Suprapubic skin (tissue), 4 donors: ENCODE results near the gene NHLRC2. TPM values are rescaled to one million over a fixed set of nuclear protein-coding genes. Genes with fewer than 3 reads are reported as not detected.

Source experiments
- DNase-seq, 2 donors: peaks; one replicate each; pipeline ENCODE4 v3.0.0-alpha.2; 2019; ENCODE audit warnings: low spot score in 2 of 2
- H3K27ac ChIP-seq: fragments of 200-600 bp; sonication (generic); one replicate; pipeline ENCODE4 v1.5.1; 2019
- H3K27me3 ChIP-seq: fragments of 200-600 bp; sonication (generic); one replicate; pipeline ENCODE4 v1.5.1; 2019
- H3K36me3 ChIP-seq: fragments of 200-600 bp; sonication (generic); one replicate; pipeline ENCODE4 v1.5.1; 2019
- H3K4me1 ChIP-seq: fragments of 200-600 bp; sonication (generic); one replicate; pipeline ENCODE4 v1.5.1; 2019
- H3K4me3 ChIP-seq: fragments of 200-600 bp; sonication (generic); one replicate; pipeline ENCODE4 v1.5.1; 2019; ENCODE audit warnings: mild to moderate bottlenecking
- H3K9me3 ChIP-seq: fragments of 200-600 bp; sonication (generic); one replicate; pipeline ENCODE4 v1.5.1; 2019
- CTCF ChIP-seq, 2 donors: fragments of 200-600 bp in 1 of 2; fragments of 450-650 bp in 1 of 2; sonication (generic) in 1 of 2; IDR thresholded peaks; one replicate each; pipeline ENCODE4 v1.5.1; 2016 to 2019; ENCODE audit warnings: antibody characterized with exemption in 2 of 2, mild to moderate bottlenecking in 1 of 2, moderate library complexity in 1 of 2
- EP300 ChIP-seq: sonication (generic); formaldehyde crosslinking; IDR thresholded peaks from one replicate; pipeline ENCODE4 v1.6.1; 2017; ENCODE audit warnings: antibody characterized with exemption
- POLR2A ChIP-seq, 2 donors: fragments of 450-650 bp; IDR thresholded peaks; one replicate each; pipeline ENCODE4 v1.6.1; 2017; ENCODE audit warnings: antibody characterized with exemption in 2 of 2, mild to moderate bottlenecking in 2 of 2, moderate library complexity in 2 of 2
- POLR2AphosphoS5 ChIP-seq, 3 donors: sonication (generic); formaldehyde crosslinking; IDR thresholded peaks; one replicate each; pipeline ENCODE4 v1.6.1; 2017; ENCODE audit warnings: antibody characterized with exemption in 3 of 3
- WGBS: methylation state at CpG from one replicate; pipeline ENCODE4 v1.1.5; 2018; 5-methylcytosine and 5-hydroxymethylcytosine counted together
- total RNA-seq, 4 donors: library from RNA; depleted of rRNA; stranded (reverse); fragments of >200 nt; gene quantifications; one replicate each; pipeline ENCODE4 v1.1.0, GENCODE V29; 2016

The NHLRC2 gene
- total RNA-seq, 4 donors from 2014 or later, result 35.3 to 49.6 (median 42.3) TPM

GRCh38 chr10:113954409-113954808 is 99.9 kb downstream of the NHLRC2 start:
- DNase-seq, result no peak
- H3K27ac ChIP-seq, result no peak overlapping the region

GRCh38 chr10:113957013-113957412 is 102.6 kb downstream of the NHLRC2 start:
- DNase-seq, result no peak
- no peaks in the 10 kb centered on the region for H3K9me3 ChIP-seq
- TF ChIP-seq CTCF (IDR thresholded peaks at IDR 0.05) (no peak), EP300 (no peak), POLR2A (IDR thresholded peaks at IDR 0.05) (no peak), POLR2AphosphoS5 (IDR thresholded peaks at IDR 0.05) (no peak)
- no peak overlapping the region for H3K27ac ChIP-seq
- WGBS, result 57% methylated on average over 5 of the region's 5 CpGs
- no peaks in the 10 kb centered on the region for H3K27me3 ChIP-seq
- H3K4me3 ChIP-seq, result no peak overlapping the region
- peaks cover 24% of the 10 kb centered on the region for H3K4me1 ChIP-seq
- H3K36me3 ChIP-seq, result no peaks in the 10 kb centered on the region

More at GRCh38 chr10:113954409-113954808, 99.9 kb downstream of the NHLRC2 start:
- no peaks in the 10 kb centered on the region for H3K9me3 ChIP-seq
- H3K36me3 ChIP-seq, result no peaks in the 10 kb centered on the region
- peaks cover 18% of the 10 kb centered on the region for H3K4me1 ChIP-seq
- no peaks in the 10 kb centered on the region for H3K27me3 ChIP-seq
- no peak overlapping the region for H3K4me3 ChIP-seq
- WGBS, result 93% methylated on average over 1 of the region's 1 CpG
- TF ChIP-seq POLR2AphosphoS5 (IDR thresholded peaks at IDR 0.05) (no peak), CTCF (IDR thresholded peaks at IDR 0.05) (no peak), EP300 (no peak), POLR2A (IDR thresholded peaks at IDR 0.05) (no peak)

- Histone ChIP-seq H3K36me3 (no peaks in the 10 kb centered on the region), H3K4me3 (no peak overlapping the region), H3K27ac (peak overlapping the region; percentile 63), H3K27me3 (no peaks in the 10 kb centered on the region), H3K9me3 (no peaks in the 10 kb centered on the region), H3K4me1 (peaks cover 24% of the 10 kb centered on the region)
- no peak for TF ChIP-seq EP300
- no peak for TF ChIP-seq POLR2AphosphoS5 (IDR thresholded peaks at IDR 0.05)
- no peak for TF ChIP-seq POLR2A (IDR thresholded peaks at IDR 0.05)
- no peak for TF ChIP-seq CTCF (IDR thresholded peaks at IDR 0.05)
- 52% methylated on average over 11 of the region's 11 CpGs for WGBS
- no peak for DNase-seq
Observed at GRCh38 chr10:113958631-113959382, 104.3 kb downstream of the NHLRC2 start.

GRCh38 chr10:113959383-113959760 is 104.9 kb downstream of the NHLRC2 start:
- TF ChIP-seq POLR2A (IDR thresholded peaks at IDR 0.05) (no peak), CTCF (IDR thresholded peaks at IDR 0.05) (no peak), EP300 (no peak), POLR2AphosphoS5 (IDR thresholded peaks at IDR 0.05) (no peak)
- Histone ChIP-seq H3K27ac (peak overlapping the region; percentile 57), H3K9me3 (no peaks in the 10 kb centered on the region), H3K4me1 (peaks cover 24% of the 10 kb centered on the region), H3K4me3 (no peak overlapping the region), H3K36me3 (no peaks in the 10 kb centered on the region), H3K27me3 (no peaks in the 10 kb centered on the region)
- DNase-seq, result no peak
- 69% methylated on average over 6 of the region's 6 CpGs for WGBS

GRCh38 chr10:113960617-113961181 is 106.2 kb downstream of the NHLRC2 start:
- no peaks in the 10 kb centered on the region for H3K36me3 ChIP-seq
- DNase-seq, result no peak
- H3K27ac ChIP-seq, result peak overlapping the region; percentile 33
- no peaks in the 10 kb centered on the region for H3K9me3 ChIP-seq
- WGBS, result 78% methylated on average over 11 of the region's 11 CpGs
- no peak overlapping the region for H3K4me3 ChIP-seq
- peaks cover 24% of the 10 kb centered on the region for H3K4me1 ChIP-seq
- TF ChIP-seq POLR2A (IDR thresholded peaks at IDR 0.05) (no peak), CTCF (IDR thresholded peaks at IDR 0.05) (no peak), EP300 (no peak), POLR2AphosphoS5 (IDR thresholded peaks at IDR 0.05) (no peak)
- no peaks in the 10 kb centered on the region for H3K27me3 ChIP-seq
